PFSK-1 (cell line): Measurements from ENCODE around the gene GORASP2.

ENCODE experiments used
- FOXP2 ChIP-seq: optimal IDR thresholded peaks from 2 replicates; pipeline ENCODE3; 2011; ENCODE audit warnings: borderline replicate concordance, control low read depth, inconsistent platforms; ENCODE audit not compliant: insufficient read depth; ENCODE audit errors: extremely low read length, extremely low read depth
- POLR2AphosphoS5 ChIP-seq: IDR thresholded peaks from 2 replicates; pipeline ENCODE4 v1.6.1; 2012; ENCODE audit warnings: low read depth, mild to moderate bottlenecking, control low read depth, low read length, moderate library complexity
- SIN3A ChIP-seq: IDR thresholded peaks from 2 replicates; pipeline ENCODE4 v1.6.1; 2012; ENCODE audit warnings: mild to moderate bottlenecking, low read length, moderate library complexity, borderline replicate concordance; ENCODE audit not compliant: insufficient read depth
- TAF1 ChIP-seq: IDR thresholded peaks from 2 replicates; pipeline ENCODE4 v1.6.1; 2012; ENCODE audit warnings: low read length, control low read depth, borderline replicate concordance; ENCODE audit not compliant: insufficient read depth
- TF ChIP-seq, protein P1 (sequence below), 2 experiments: IDR thresholded peaks; 2 replicates each; pipeline versions ENCODE4 v1.6.1 to v1.8.0; 2011 to 2012; ENCODE audit warnings: low read depth in 2 of 2, low read length in 2 of 2, control low read depth in 1 of 2, inconsistent platforms in 1 of 2, mild to moderate bottlenecking in 1 of 2, moderate library complexity in 1 of 2; ENCODE audit not compliant: insufficient read depth in 1 of 2

GORASP2 gene

DNA sequence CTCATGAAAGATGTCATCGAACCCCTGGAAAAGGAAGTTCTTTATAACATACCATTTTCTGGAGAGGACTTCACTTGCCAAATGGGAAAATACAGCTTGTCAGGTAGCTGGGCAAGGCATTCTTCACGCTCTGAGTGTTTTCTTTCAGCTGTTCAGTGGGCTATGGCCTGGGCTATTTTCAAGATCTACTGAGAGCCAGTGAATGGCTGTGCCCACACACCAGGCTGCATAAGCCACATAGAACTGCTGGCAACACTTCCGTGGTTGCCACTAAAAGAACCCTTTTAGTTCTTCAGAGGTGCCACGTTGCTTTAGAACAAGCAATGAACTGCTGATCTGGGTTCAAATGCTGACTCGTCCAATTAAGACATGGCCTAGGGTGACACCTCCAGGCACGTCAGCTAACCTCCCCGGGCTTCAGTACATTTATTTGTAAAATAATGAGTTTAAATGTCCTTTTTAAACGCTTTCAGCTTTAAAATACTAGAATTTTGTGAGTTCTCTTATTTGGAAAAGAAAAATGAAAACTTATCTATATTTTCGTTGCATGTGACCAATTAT lies 36.6 kb upstream of the GORASP2 start:
- no peak for TF ChIP-seq TAF1
- TF ChIP-seq, protein P1, sequence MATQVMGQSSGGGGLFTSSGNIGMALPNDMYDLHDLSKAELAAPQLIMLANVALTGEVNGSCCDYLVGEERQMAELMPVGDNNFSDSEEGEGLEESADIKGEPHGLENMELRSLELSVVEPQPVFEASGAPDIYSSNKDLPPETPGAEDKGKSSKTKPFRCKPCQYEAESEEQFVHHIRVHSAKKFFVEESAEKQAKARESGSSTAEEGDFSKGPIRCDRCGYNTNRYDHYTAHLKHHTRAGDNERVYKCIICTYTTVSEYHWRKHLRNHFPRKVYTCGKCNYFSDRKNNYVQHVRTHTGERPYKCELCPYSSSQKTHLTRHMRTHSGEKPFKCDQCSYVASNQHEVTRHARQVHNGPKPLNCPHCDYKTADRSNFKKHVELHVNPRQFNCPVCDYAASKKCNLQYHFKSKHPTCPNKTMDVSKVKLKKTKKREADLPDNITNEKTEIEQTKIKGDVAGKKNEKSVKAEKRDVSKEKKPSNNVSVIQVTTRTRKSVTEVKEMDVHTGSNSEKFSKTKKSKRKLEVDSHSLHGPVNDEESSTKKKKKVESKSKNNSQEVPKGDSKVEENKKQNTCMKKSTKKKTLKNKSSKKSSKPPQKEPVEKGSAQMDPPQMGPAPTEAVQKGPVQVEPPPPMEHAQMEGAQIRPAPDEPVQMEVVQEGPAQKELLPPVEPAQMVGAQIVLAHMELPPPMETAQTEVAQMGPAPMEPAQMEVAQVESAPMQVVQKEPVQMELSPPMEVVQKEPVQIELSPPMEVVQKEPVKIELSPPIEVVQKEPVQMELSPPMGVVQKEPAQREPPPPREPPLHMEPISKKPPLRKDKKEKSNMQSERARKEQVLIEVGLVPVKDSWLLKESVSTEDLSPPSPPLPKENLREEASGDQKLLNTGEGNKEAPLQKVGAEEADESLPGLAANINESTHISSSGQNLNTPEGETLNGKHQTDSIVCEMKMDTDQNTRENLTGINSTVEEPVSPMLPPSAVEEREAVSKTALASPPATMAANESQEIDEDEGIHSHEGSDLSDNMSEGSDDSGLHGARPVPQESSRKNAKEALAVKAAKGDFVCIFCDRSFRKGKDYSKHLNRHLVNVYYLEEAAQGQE (IDR thresholded peaks at IDR 0.05; ENCODE audit: insufficient read depth in 1 of 2, low read depth in 2 of 2, low read length in 2 of 2) = no peak
- no peak for TF ChIP-seq SIN3A
- no peak for TF ChIP-seq FOXP2
- TF ChIP-seq POLR2AphosphoS5 = no peak

DNA sequence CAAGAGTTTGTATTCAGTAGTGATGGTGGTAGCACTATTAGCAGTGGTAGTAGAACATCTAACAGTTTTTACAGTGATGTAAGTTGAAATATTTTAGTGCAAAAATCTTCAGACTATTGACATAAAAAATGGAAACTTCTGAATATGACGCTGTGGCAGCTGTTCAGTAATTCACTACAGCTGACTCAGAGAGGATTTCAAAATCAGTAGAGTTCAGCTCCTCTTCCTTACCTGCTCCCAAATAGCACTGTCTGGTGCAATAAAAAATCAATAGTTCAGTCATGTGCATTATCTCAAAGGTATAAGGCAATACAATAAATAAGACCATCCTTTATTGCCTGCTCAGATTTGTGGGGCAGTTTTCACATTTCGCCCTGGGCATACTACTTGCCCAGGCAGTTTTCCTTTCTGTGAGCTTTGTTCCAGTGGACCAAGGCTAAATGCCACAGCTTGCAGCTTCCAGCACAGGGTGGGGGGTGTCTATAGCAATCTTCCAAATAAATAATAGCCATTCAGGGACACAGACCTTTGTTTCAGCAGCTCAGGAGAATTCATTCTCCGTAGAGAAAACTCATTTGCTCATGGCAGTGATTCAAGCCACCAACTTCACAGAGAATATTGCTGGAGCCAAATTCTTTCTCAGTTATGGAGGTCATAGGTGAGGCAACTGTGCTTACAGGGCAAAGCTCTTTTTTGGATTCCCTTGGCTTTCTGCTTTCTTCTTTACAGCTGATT lies 33.9 kb upstream of the GORASP2 start:
- TF ChIP-seq FOXP2 (no peak), POLR2AphosphoS5 (no peak), TAF1 (no peak), SIN3A (no peak)
- TF ChIP-seq, protein P1 (IDR thresholded peaks at IDR 0.05; ENCODE audit: insufficient read depth in 1 of 2, low read depth in 2 of 2, low read length in 2 of 2) = no peak

DNA sequence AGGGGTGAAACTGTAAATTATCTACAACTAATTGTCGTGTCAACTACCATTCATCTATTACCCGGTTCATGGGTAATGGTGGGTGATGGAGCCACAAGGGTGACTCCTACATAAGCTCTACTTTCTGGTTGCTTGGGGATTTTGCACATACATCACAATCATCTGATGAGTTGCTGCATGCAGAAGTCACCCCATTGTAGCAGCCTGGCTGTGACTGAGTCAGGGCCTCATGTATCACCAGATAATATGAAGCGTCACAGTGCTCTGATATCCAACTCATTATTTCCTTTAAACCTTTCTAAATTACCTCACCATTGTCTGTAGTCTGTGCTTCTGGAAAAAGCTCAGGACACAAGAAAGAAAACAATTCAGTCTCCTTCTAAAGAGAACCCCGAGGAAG lies 32.4 kb upstream of the GORASP2 start:
- TF ChIP-seq TAF1 (no peak), POLR2AphosphoS5 (no peak), SIN3A (no peak), FOXP2 (no peak)
- TF ChIP-seq, protein P1 (IDR thresholded peaks at IDR 0.05; ENCODE audit: insufficient read depth in 1 of 2, low read depth in 2 of 2, low read length in 2 of 2) = no peak

DNA sequence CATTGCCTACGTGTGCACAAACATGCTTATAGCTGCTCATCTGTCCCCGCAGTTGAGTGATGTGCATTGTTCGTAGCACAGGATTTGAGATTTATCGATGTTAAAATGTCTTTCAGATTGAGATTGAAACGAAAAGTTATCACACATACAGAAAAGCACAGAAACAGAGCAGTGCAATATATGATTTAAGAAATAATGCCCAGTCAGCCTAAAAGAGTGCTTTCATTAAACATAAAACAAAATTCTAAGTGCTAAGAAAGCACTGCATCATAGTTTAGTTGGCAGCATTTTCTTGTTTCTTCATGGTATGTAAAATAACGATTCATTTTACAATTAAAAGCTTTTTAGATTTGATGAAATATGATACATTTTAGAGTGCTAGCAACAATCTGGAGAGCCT lies 31.9 kb upstream of the GORASP2 start:
- TF ChIP-seq SIN3A (no peak), FOXP2 (no peak), POLR2AphosphoS5 (no peak), TAF1 (no peak)
- TF ChIP-seq, protein P1 (IDR thresholded peaks at IDR 0.05; ENCODE audit: insufficient read depth in 1 of 2, low read depth in 2 of 2, low read length in 2 of 2) = no peak
